Keratinocyte (primary cell): Measurements from ENCODE around the gene FNDC3B. TPM values are rescaled to one million over a fixed set of nuclear protein-coding genes. Genes with fewer than 3 reads are reported as not detected.

Experiments used
- DNase-seq: peaks from one replicate; pipeline ENCODE4 v3.0.0-alpha.2; 2011; ENCODE audit warnings: low read depth, missing footprints, low spot score
- FAIRE-seq: peaks from 2 replicates; lab custom pipeline; 2011; peaks lifted over from hg19 to GRCh38; lab: Jason Lieb, UNC
- H2AFZ ChIP-seq: 2 replicates; pipeline ENCODE4 v1.6.0; 2012; ENCODE audit warnings: low read length, control low read depth, inconsistent platforms; ENCODE audit not compliant: control insufficient read depth
- H3K27ac ChIP-seq: 2 replicates; pipeline ENCODE4 v1.5.1; 2011; ENCODE audit warnings: low read length; ENCODE audit not compliant: control insufficient read depth, insufficient read depth
- H3K27me3 ChIP-seq: 3 replicates; pipeline ENCODE4 v1.6.0; 2011; ENCODE audit warnings: low read length; ENCODE audit not compliant: control insufficient read depth, insufficient read depth; ENCODE audit errors: extremely low read depth
- H3K36me3 ChIP-seq, 2 experiments: 2 replicates in 1 of 2; 3 replicates in 1 of 2; pipeline ENCODE4 v1.5.1; 2011; ENCODE audit warnings: low read length in 2 of 2, mild to moderate bottlenecking in 1 of 2; ENCODE audit not compliant: control insufficient read depth in 2 of 2, insufficient read depth in 2 of 2; ENCODE audit errors: extremely low read depth in 1 of 2
- H3K4me1 ChIP-seq: 3 replicates; pipeline ENCODE4 v1.5.1; 2011; ENCODE audit warnings: low read length; ENCODE audit not compliant: control insufficient read depth, insufficient read depth; ENCODE audit errors: extremely low read depth
- H3K4me2 ChIP-seq: 3 replicates; pipeline ENCODE4 v1.6.0; 2011; ENCODE audit warnings: low read depth, low read length; ENCODE audit not compliant: control insufficient read depth, insufficient read depth; ENCODE audit errors: extremely low read depth
- H3K4me3 ChIP-seq, 3 experiments: fragments of 200-600 bp in 1 of 3; sonication (generic) in 1 of 3; 2 replicates in 2 of 3; 3 replicates in 1 of 3; pipeline ENCODE4 v1.5.1; 2011 to 2016; ENCODE audit warnings: low read length in 3 of 3, mild to moderate bottlenecking in 3 of 3, control low read depth in 2 of 3, inconsistent platforms in 1 of 3, low read depth in 1 of 3, mixed read lengths in 1 of 3, mixed run types in 1 of 3, moderate library complexity in 1 of 3; ENCODE audit not compliant: control insufficient read depth in 2 of 3, insufficient read depth in 2 of 3; ENCODE audit errors: extremely low read depth in 1 of 3
- H3K79me2 ChIP-seq: 2 replicates; pipeline ENCODE4 v1.6.0; 2012; ENCODE audit warnings: low read length; ENCODE audit not compliant: control insufficient read depth, insufficient read depth
- H3K9ac ChIP-seq: 3 replicates; pipeline ENCODE4 v1.6.0; 2011; ENCODE audit warnings: low read length; ENCODE audit not compliant: control insufficient read depth, insufficient read depth; ENCODE audit errors: extremely low read depth
- H3K9me1 ChIP-seq: 3 replicates; pipeline ENCODE4 v1.6.0; 2011; ENCODE audit warnings: low read length; ENCODE audit not compliant: control insufficient read depth, insufficient read depth; ENCODE audit errors: extremely low read depth
- H3K9me3 ChIP-seq: 2 replicates; pipeline ENCODE4 v1.5.1; 2012; ENCODE audit warnings: low read depth, low read length; ENCODE audit not compliant: control insufficient read depth
- H4K20me1 ChIP-seq: 3 replicates; pipeline ENCODE4 v1.6.0; 2011; ENCODE audit warnings: low read length; ENCODE audit not compliant: control insufficient read depth, insufficient read depth; ENCODE audit errors: extremely low read depth
- CTCF ChIP-seq, 3 experiments: IDR thresholded peaks in 1 of 3; conservative IDR thresholded peaks in 1 of 3; optimal IDR thresholded peaks in 1 of 3; 2 replicates in 2 of 3; 3 replicates in 1 of 3; pipeline versions ENCODE3 to v1.5.1; 2011; ENCODE audit warnings: low read length in 3 of 3, mild to moderate bottlenecking in 3 of 3, moderate library complexity in 2 of 3, control low read depth in 1 of 3, inconsistent platforms in 1 of 3; ENCODE audit not compliant: insufficient read depth in 2 of 3; ENCODE audit errors: extremely low read depth in 1 of 3
- EZH2 ChIP-seq: IDR thresholded peaks from one replicate; pipeline ENCODE4 v1.6.1; 2012; ENCODE audit warnings: inconsistent platforms, mild to moderate bottlenecking, low read length, moderate library complexity
- dilution Hi-C: fragments of 300-500 bp; cut with MboI; formaldehyde crosslinking; loops from one replicate; pipeline ENCODE4 v1.7.0; 2020; ENCODE audit warnings: low sequenced_read_pairs; ENCODE audit not compliant: extremely low pct_ligation_motif_present
- polyA plus RNA-seq, 5 experiments: library from polyadenylated mRNA; depleted of rRNA in 3 of 5; stranded (reverse) in 3 of 5; stranded (forward) in 1 of 5; unstranded in 1 of 5; fragments of >200 nt; gene quantifications; 1 replicate in 1 of 5; 2 replicates in 3 of 5; 3 replicates in 1 of 5; pipeline versions ENCODE4 v1.2.1 to v1.2.3, GENCODE V29; 2011 to 2012; ENCODE audit warnings: missing spikeins in 2 of 5, low read depth in 1 of 5, low replicate concordance in 1 of 5

FNDC3B gene
- polyA plus RNA-seq, 1 donor (not counting 4 experiments of a cell fraction or from before 2014, with no cell fraction given) = 31.4 TPM

GRCh38 chr3:172099495-172099808 is 60.1 kb downstream of the FNDC3B start:
- Histone ChIP-seq H2AFZ (no peak overlapping the region), H3K4me1 (peaks cover 67% of the 10 kb centered on the region), H4K20me1 (no peaks in the 10 kb centered on the region), H3K4me2 (no peak overlapping the region), H3K27me3 (no peaks in the 10 kb centered on the region), H3K4me3 (no peak overlapping the region), H3K79me2 (peaks cover 61% of the 10 kb centered on the region), H3K36me3 (peaks cover 0 to 3% of the 10 kb centered on the region in 2 experiments), H3K9me3 (no peaks in the 10 kb centered on the region), H3K9ac (no peak overlapping the region), H3K9me1 (no peaks in the 10 kb centered on the region), H3K27ac (no peak overlapping the region)
- no peak for FAIRE-seq
- dilution Hi-C loops = no loop called here
- TF ChIP-seq EZH2 = no peak
- no peak for TF ChIP-seq CTCF (optimal IDR thresholded peaks at IDR 0.05 in 1 of 3, IDR thresholded peaks at IDR 0.05 in 1 of 3, conservative IDR thresholded peaks at IDR 0.05 in 1 of 3; ENCODE audit: extremely low read depth in 1 of 3, insufficient read depth in 2 of 3, low read length in 3 of 3)
- no peak for DNase-seq

GRCh38 chr3:172100482-172100881 is 61.1 kb downstream of the FNDC3B start:
- peaks cover 62% of the 10 kb centered on the region for H3K4me1 ChIP-seq
- H3K9me1 ChIP-seq = no peaks in the 10 kb centered on the region
- no peaks in the 10 kb centered on the region for H3K9me3 ChIP-seq
- H3K4me3 ChIP-seq = no peak overlapping the region
- TF ChIP-seq CTCF (optimal IDR thresholded peaks at IDR 0.05 in 1 of 3, IDR thresholded peaks at IDR 0.05 in 1 of 3, conservative IDR thresholded peaks at IDR 0.05 in 1 of 3; ENCODE audit: extremely low read depth in 1 of 3, insufficient read depth in 2 of 3, low read length in 3 of 3) = no peak
- no peak for TF ChIP-seq EZH2
- peaks cover 0 to 3% of the 10 kb centered on the region in 2 experiments for H3K36me3 ChIP-seq
- no peaks in the 10 kb centered on the region for H4K20me1 ChIP-seq
- H3K27ac ChIP-seq = no peak overlapping the region
- DNase-seq (no peak), FAIRE-seq (no peak)
- no peak overlapping the region for H3K4me2 ChIP-seq
- peaks cover 61% of the 10 kb centered on the region for H3K79me2 ChIP-seq
- H2AFZ ChIP-seq = no peak overlapping the region
- no peak overlapping the region for H3K9ac ChIP-seq
- dilution Hi-C loops = no loop called here
- no peaks in the 10 kb centered on the region for H3K27me3 ChIP-seq
